MM.1S (cell line): ENCODE measurements around the gene ARHGAP27.
"Not testable (repeated sequence)": the region's sequence is repeated elsewhere in the genome, so short reads cannot be mapped to it uniquely, and the experiment has no call there.

ENCODE experiments used
- DNase-seq: peaks from one replicate; pipeline ENCODE4 v3.0.0-alpha.2; 2015
- H2AFZ ChIP-seq: fragments of 300-600 bp; sonication (generic); 2 replicates; pipeline ENCODE4 v1.6.0; 2016; ENCODE audit warnings: antibody characterized with exemption, low read length
- H3F3A ChIP-seq: fragments of 300-600 bp; sonication (generic); 2 replicates; pipeline ENCODE4 v1.6.1; 2016; ENCODE audit warnings: mild to moderate bottlenecking, antibody characterized with exemption, low read length, moderate library complexity, mixed read lengths; ENCODE audit not compliant: insufficient read depth
- H3K27ac ChIP-seq: fragments of 300-600 bp; sonication (generic); 2 replicates; pipeline ENCODE4 v1.5.1; 2016; ENCODE audit warnings: mild to moderate bottlenecking, low read length
- H3K27me3 ChIP-seq: fragments of 300-600 bp; sonication (generic); replicated peaks from 2 replicates; pipeline ENCODE4 v1.6.0; 2016; ENCODE audit warnings: low read length; ENCODE audit not compliant: insufficient read depth
- H3K36me3 ChIP-seq: fragments of 300-600 bp; sonication (generic); replicated peaks from 2 replicates; pipeline ENCODE4 v1.6.1; 2016; ENCODE audit warnings: mild to moderate bottlenecking, low read length, mixed read lengths; ENCODE audit not compliant: insufficient read depth
- H3K4me1 ChIP-seq: fragments of 300-600 bp; sonication (generic); 2 replicates; pipeline ENCODE4 v1.6.1; 2016; ENCODE audit warnings: low read length, mixed read lengths
- H3K4me2 ChIP-seq: fragments of 300-600 bp; sonication (generic); 2 replicates; pipeline ENCODE4 v1.6.0; 2016; ENCODE audit warnings: low read depth, low read length
- H3K4me3 ChIP-seq: fragments of 300-600 bp; sonication (generic); 2 replicates; pipeline ENCODE4 v1.5.1; 2016; ENCODE audit warnings: low read length, mixed read lengths
- H3K79me2 ChIP-seq: fragments of 300-600 bp; sonication (generic); 2 replicates; pipeline ENCODE4 v1.6.1; 2016; ENCODE audit warnings: mixed run types, low read length, mixed read lengths
- H3K9ac ChIP-seq: fragments of 300-600 bp; sonication (generic); 2 replicates; pipeline ENCODE4 v1.6.1; 2016; ENCODE audit warnings: low read length, mixed read lengths
- H3K9me2 ChIP-seq: fragments of 300-600 bp; sonication (generic); replicated peaks from 2 replicates; pipeline ENCODE4 v1.6.1; 2016; ENCODE audit warnings: mild to moderate bottlenecking, low read length, mixed read lengths; ENCODE audit not compliant: insufficient read depth
- H3K9me3 ChIP-seq: fragments of 300-600 bp; sonication (generic); replicated peaks from 2 replicates; pipeline ENCODE4 v1.6.1; 2016; ENCODE audit warnings: mild to moderate bottlenecking, low read length, mixed read lengths; ENCODE audit not compliant: insufficient read depth
- H4K20me1 ChIP-seq: fragments of 300-600 bp; sonication (generic); 2 replicates; pipeline ENCODE4 v1.6.1; 2016; ENCODE audit warnings: mild to moderate bottlenecking, low read length, moderate library complexity, mixed read lengths; ENCODE audit not compliant: insufficient read depth
- EZH2 ChIP-seq: fragments of 300-600 bp; sonication (generic); optimal IDR thresholded peaks from 2 replicates; pipeline ENCODE3; 2017; ENCODE audit warnings: low read depth, mild to moderate bottlenecking, antibody characterized with exemption, low read length, mixed read lengths
- EZH2phosphoT487 ChIP-seq: fragments of 300-600 bp; sonication (generic); IDR thresholded peaks from 2 replicates; pipeline ENCODE4 v1.6.1; 2018; ENCODE audit warnings: antibody characterized with exemption, low read length
- TF ChIP-seq, protein P1 (sequence below): fragments of 300-600 bp; sonication (generic); IDR thresholded peaks from 2 replicates; pipeline ENCODE4 v1.5.1; 2016; ENCODE audit warnings: antibody characterized with exemption, low read length, mixed read lengths

Gene ARHGAP27

DNA sequence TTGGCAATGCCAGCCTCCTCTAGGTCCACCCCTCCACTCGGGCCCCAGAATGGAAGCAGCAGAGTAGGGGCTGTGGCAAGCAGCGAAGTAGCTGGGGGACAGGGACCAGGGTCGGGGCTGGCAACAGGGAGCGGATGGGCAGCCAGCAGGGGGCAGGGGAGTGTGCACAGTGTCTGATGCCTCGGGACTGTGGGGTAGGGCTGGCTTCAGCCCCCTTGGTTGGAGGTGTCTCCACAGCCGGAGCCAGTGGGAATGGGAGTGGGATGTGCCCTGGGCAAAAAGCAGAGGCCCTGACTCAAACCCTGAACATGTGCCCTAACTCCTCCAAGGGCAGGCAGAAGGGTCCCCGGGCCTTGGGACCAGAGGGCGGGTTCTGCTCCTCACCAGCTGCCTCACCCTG is 18.5 kb upstream of the ARHGAP27 start:
- H3K27me3 ChIP-seq, result no peaks in the 10 kb centered on the region
- H3K4me1 ChIP-seq, result peaks cover 15% of the 10 kb centered on the region
- H3K9ac ChIP-seq, result no peak overlapping the region
- H2AFZ ChIP-seq, result no peak overlapping the region
- H3K9me2 ChIP-seq, result no peaks in the 10 kb centered on the region
- TF ChIP-seq EZH2, result no peak
- TF ChIP-seq, protein P1, sequence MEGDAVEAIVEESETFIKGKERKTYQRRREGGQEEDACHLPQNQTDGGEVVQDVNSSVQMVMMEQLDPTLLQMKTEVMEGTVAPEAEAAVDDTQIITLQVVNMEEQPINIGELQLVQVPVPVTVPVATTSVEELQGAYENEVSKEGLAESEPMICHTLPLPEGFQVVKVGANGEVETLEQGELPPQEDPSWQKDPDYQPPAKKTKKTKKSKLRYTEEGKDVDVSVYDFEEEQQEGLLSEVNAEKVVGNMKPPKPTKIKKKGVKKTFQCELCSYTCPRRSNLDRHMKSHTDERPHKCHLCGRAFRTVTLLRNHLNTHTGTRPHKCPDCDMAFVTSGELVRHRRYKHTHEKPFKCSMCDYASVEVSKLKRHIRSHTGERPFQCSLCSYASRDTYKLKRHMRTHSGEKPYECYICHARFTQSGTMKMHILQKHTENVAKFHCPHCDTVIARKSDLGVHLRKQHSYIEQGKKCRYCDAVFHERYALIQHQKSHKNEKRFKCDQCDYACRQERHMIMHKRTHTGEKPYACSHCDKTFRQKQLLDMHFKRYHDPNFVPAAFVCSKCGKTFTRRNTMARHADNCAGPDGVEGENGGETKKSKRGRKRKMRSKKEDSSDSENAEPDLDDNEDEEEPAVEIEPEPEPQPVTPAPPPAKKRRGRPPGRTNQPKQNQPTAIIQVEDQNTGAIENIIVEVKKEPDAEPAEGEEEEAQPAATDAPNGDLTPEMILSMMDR, result peak; percentile 27
- TF ChIP-seq EZH2phosphoT487, result no peak
- no peak overlapping the region for H3K4me2 ChIP-seq
- H3K36me3 ChIP-seq, result no peaks in the 10 kb centered on the region
- no peak overlapping the region for H3K4me3 ChIP-seq
- DNase-seq, result peak; percentile 9
- H3K79me2 ChIP-seq, result peaks cover 7% of the 10 kb centered on the region; the same call in 1 of the 2 replicates
- peak overlapping the region; percentile 68; the same call in 1 of the 2 replicates for H3K27ac ChIP-seq
- peaks cover 7% of the 10 kb centered on the region; the same call in 1 of the 2 replicates for H3F3A ChIP-seq
- no peaks in the 10 kb centered on the region for H4K20me1 ChIP-seq
- H3K9me3 ChIP-seq, result no peaks in the 10 kb centered on the region

DNA sequence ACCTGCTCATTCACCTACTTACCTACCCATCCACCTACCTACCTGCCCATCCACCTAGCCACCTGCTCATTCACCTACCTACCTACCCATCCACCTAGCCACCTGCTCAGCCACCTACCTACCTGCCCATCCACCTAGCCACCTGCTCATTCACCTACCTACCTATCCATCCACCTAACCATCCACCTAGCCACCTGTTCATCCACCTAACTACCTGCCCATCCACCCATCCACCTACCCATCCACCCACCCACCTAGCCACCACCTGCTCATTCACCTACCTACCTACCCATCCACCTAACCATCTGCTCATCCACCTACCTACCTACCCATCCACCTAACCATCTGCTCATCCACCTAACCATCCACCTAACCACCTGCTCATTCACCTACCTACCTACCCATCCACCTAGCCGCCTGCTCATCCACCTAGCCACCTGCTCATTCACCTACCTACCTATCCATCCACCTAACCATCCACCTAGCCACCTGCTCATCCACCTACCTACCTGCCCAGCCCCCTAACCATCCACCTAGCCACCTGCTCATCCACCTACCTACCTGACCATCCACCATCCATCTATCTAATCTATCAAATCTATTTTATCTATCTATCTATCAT is 17.1 kb upstream of the ARHGAP27 start:
- H3K36me3 ChIP-seq, DNase-seq, H3K9me2 ChIP-seq, H3K4me2 ChIP-seq, H3K79me2 ChIP-seq, H3K27me3 ChIP-seq, H3K9ac ChIP-seq, H3K4me3 ChIP-seq, H3F3A ChIP-seq, H3K9me3 ChIP-seq, H2AFZ ChIP-seq, H4K20me1 ChIP-seq, H3K27ac ChIP-seq: not testable (repeated sequence)
- H3K4me1 ChIP-seq, result peaks cover 23% of the 10 kb centered on the region

DNA sequence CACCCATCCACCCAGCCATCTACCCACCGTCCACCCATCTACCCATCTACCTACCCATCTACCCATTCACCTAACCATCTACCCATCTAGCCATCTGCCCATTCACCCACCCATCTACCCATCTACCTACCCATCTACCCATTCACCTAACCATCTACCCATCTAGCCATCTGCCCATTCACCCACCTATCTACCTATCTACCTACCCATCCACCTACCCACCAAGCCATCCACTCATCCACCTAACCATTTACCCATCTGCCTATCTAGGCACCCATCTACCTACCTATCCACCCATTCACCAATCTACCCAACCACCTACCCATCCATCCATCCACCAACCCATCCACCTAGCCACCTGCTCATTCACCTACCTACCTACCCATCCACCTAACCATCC is 16.6 kb upstream of the ARHGAP27 start:
- peaks cover 23% of the 10 kb centered on the region for H3K4me1 ChIP-seq
- H3K36me3 ChIP-seq, H3K9me2 ChIP-seq, H3K27ac ChIP-seq, H3K4me3 ChIP-seq, H3F3A ChIP-seq, H3K27me3 ChIP-seq, H4K20me1 ChIP-seq, H3K4me2 ChIP-seq, H2AFZ ChIP-seq, H3K9me3 ChIP-seq, DNase-seq, H3K79me2 ChIP-seq, H3K9ac ChIP-seq: not testable (repeated sequence)

DNA sequence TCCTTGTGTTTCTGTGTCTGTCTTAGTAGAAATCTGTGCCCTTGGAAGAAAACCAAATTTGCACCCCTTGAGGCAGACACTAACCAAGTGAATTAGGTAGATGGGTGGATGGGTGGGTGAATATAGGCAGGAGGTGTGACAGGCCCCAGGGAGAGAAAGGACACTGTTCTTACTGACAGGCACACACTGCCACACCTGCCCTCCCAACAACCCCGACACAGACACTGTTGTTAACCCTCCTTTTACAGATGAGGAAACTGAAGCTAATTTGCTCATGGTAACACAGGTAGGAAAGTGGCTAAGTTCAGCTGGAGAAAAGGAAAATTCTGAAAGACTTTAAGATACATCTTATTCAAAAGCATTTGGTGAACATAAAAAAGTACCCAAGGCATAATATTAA is 15.8 kb upstream of the ARHGAP27 start:
- H2AFZ ChIP-seq, DNase-seq, H3K36me3 ChIP-seq, H4K20me1 ChIP-seq, H3K79me2 ChIP-seq, H3K9me2 ChIP-seq, H3F3A ChIP-seq, H3K9me3 ChIP-seq, H3K9ac ChIP-seq, H3K4me2 ChIP-seq, H3K4me3 ChIP-seq, H3K27ac ChIP-seq, H3K27me3 ChIP-seq: not testable (repeated sequence)
- peaks cover 23% of the 10 kb centered on the region for H3K4me1 ChIP-seq

DNA sequence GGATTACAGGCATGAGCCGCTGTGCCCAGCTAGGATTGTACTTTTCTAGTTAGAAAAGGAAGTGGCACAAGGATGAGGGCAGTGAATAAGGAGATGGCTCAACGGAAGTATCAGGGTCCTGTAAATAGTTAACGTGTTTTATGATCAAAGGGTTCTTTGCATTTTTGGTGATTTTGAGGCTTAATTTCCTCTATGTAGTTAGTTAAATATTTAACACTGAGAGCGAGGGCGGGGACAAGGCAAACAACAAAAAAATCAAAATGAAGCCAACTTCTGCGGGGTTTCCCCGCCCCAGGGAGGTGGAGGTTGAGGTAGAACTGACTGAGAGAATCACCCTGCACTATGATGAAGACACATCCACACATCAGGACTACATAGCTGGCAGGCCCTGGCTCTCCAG is 15.4 kb upstream of the ARHGAP27 start:
- not testable (repeated sequence) for H3K4me2 ChIP-seq, H2AFZ ChIP-seq, H3K9ac ChIP-seq, H4K20me1 ChIP-seq, DNase-seq, H3K27ac ChIP-seq, H3K79me2 ChIP-seq, H3K9me2 ChIP-seq, H3K4me3 ChIP-seq, H3K36me3 ChIP-seq, H3K27me3 ChIP-seq, H3K9me3 ChIP-seq, H3F3A ChIP-seq
- peaks cover 23% of the 10 kb centered on the region for H3K4me1 ChIP-seq

DNA sequence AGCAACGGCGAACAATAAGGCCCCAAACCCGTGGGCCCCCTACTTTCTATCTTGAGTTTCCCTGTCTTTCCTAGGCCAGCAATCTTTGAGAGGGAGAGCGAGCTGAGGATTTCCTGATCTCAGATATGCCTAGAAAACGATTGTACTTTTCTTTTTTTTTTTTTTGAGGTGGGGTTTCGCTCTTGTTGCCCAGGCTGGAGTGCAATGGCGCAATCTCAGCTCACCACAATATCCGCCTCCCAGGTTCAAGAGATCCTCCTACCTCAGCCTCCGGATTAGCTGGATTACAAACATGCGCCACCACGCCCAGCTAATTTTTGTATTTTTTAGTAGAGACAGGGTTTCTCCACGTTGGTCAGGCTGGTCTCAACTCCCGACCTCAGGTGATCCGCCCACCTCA is 15.0 kb upstream of the ARHGAP27 start:
- not testable (repeated sequence) for H4K20me1 ChIP-seq, H3K9me2 ChIP-seq, H3K27ac ChIP-seq, H3K36me3 ChIP-seq, DNase-seq, H3K27me3 ChIP-seq, H3K79me2 ChIP-seq, H3K4me2 ChIP-seq, H3K9ac ChIP-seq, H3K4me3 ChIP-seq, H2AFZ ChIP-seq, H3F3A ChIP-seq, H3K9me3 ChIP-seq
- peaks cover 23% of the 10 kb centered on the region for H3K4me1 ChIP-seq

DNA sequence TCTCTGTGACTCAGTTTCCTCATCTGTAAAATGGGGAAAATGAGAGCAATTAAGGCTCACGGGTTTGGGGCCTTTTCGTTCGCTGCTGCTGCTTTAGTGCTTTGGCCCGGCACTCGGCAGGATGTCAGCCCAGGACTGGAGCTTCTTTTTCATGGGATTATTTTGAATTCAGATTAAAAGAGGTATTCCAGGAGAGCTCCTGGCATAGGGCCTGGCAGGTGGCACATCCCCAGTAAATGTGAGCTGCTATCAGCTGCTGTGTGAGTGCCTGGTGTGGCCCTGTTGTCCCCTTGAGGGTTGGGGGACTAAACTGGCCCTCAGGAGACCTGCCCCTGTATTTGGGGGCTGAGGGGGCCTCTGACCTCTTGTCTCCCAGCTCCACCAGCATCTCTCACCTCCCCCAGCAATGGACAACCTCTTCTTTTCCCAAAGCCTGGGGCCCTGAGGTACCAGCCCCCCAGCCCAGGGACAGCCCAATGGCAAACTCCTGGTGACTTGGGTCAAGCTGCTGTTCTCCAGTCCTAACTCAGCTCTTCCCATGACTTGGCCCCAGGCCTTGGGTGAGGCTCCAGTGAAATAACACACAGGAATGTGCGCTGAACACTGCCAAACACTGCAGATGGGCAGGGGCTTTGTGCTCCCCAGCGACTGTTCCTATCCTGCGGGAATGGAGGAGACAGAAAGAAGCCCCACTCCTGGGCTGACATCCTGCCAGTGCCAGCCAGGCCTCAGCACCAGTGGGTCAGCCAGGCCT is 14.4 kb upstream of the ARHGAP27 start:
- H3K27ac ChIP-seq, result peak overlapping the region; percentile 83; the same call in 1 of the 2 replicates
- H3K4me1 ChIP-seq, result peaks cover 25% of the 10 kb centered on the region

More for the DNA sequence above, 14.4 kb upstream of the ARHGAP27 start:
- H4K20me1 ChIP-seq, H3K9me2 ChIP-seq, DNase-seq, H3F3A ChIP-seq, H3K9ac ChIP-seq, H3K27me3 ChIP-seq, H3K36me3 ChIP-seq, H3K79me2 ChIP-seq, H3K9me3 ChIP-seq, H3K4me2 ChIP-seq, H2AFZ ChIP-seq, H3K4me3 ChIP-seq: not testable (repeated sequence)
